ENCODE data around the gene UBLCP1.

UBLCP1 gene

DNA sequence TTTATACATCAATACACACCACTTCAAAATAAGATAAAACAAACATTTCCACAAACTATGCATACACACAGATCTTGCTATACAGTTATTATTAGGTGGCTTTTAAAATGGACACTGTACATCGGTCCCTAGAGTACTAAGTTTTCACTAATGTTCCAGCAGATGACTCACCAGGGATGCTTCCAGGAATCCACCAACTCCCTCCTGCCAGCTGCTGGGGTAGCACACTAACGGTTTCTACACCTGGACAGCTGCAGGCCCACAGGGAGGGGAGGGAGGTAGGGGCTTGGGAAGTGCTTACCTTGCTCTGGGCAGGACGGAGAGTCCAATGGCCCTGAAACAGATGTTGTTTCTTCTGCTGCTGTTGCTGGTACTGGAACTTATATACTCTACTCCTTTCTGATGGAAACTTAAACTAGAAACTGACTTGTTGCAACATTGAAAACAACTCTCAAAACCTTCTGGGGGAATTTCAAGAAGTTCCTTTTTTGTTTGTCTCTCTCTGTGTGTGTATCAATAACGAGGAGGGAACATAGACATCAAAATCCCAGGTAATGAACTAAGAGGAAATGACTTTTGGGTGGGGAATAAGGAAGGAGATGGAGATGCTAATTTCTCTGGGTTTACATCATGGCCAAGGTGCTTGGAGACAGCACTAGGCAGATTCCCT is 67.2 kb downstream of the UBLCP1 start, which contains the start of gene IL12B:
IL12B (minus strand) TSS at position 357 of the 670 bp plus-strand sequence. CDS start 3,705 bp downstream, outside the sequence.
- peak within 1 kb of the TSS; percentile 36 for H3K4me3 ChIP-seq (ENCODE audit: low read depth, low read length)
- in situ Hi-C loops (cut with HindIII; ENCODE audit: low sequenced_read_pairs) = no loop called here
- no peak for DNase-seq (ENCODE audit: low read depth)
- TF ChIP-seq, protein P1, sequence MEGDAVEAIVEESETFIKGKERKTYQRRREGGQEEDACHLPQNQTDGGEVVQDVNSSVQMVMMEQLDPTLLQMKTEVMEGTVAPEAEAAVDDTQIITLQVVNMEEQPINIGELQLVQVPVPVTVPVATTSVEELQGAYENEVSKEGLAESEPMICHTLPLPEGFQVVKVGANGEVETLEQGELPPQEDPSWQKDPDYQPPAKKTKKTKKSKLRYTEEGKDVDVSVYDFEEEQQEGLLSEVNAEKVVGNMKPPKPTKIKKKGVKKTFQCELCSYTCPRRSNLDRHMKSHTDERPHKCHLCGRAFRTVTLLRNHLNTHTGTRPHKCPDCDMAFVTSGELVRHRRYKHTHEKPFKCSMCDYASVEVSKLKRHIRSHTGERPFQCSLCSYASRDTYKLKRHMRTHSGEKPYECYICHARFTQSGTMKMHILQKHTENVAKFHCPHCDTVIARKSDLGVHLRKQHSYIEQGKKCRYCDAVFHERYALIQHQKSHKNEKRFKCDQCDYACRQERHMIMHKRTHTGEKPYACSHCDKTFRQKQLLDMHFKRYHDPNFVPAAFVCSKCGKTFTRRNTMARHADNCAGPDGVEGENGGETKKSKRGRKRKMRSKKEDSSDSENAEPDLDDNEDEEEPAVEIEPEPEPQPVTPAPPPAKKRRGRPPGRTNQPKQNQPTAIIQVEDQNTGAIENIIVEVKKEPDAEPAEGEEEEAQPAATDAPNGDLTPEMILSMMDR (IDR thresholded peaks at IDR 0.05; ENCODE audit: low read depth, low read length, missing control alignments) = no peak

DNA sequence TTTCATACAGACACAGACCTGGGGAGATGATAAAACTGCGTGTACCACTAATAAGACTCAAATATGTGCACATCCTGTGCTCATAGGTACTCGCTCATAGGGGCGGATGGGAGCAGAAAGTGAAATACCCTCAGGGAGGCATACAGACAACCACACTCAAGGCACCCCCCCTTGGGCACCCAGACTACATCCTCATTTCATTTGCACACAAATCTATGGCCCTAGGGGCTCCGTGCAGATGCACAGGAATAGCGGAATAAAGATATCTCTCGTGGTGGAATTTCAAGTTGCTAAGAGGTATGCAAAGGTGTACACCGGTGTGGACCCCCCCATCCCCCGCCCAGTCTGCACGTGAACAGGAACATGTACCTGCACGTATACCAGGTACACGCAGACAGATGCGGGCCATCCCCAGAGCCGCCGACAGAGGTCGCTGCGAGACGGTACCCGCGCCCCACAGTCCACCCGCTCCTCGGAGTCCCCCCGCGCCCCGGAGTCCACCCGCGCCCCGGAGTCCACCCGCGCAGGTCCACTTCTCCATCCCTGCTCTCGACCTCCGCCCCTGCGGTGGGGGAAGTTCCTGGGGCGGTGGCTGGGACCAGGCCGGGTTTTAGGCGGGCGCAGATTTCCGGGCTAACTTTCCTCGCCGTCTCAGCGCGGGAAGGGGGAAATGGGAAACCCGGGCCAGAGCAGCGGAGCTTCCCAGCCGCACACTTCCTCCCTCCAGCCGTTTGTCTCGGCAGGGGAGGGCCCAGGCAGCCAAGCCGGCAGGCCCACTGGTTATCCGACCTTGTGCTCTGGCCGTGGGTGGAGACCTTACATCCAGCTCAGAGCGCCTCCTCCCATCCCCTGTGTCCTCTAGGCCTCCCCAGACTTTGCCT is 68.2 kb downstream of the UBLCP1 start:
- in situ Hi-C loops (cut with HindIII; ENCODE audit: low sequenced_read_pairs) = no loop called here
- no peak for DNase-seq (ENCODE audit: low read depth)
- H3K4me3 ChIP-seq (ENCODE audit: low read depth, low read length) = peak overlapping the region; percentile 36
- TF ChIP-seq, protein P1 (IDR thresholded peaks at IDR 0.05; ENCODE audit: low read depth, low read length, missing control alignments) = peak; percentile 78

DNA sequence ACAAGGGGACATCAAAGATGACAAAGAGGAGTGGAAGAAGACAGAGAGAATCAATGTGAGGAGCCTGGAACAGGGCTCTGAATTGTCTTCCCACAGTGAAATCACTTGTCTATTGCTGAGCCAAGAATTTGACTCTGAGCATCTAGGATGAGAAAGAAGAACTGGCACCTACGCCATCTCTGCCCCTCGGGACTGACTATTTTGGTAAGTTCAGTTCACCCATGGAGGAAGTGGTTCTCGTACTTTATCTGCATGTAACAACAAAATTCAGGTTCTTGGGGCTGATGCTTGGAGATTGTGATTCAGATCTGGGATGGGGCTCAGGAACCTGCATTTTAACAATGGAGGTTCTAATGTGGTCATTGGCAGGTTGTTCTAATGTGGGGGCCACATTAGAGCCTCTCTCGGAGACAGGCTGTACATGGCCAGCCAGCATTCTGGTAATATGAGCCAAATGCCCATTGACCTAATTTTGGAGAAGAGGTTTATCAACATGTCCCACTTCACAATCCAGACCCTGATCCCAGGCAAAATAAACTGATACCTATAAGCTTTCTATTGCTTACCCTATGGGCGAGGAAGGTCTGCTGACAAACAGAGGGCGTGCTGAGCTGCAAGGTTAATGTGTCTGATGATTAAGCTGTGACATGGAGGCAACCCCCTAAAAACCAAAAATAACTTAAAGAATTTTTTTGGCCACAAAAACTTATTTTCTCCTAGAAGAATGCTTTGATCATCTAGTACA is 69.9 kb downstream of the UBLCP1 start:
- no peak overlapping the region for H3K4me3 ChIP-seq (ENCODE audit: low read depth, low read length)
- no peak for DNase-seq (ENCODE audit: low read depth)
- TF ChIP-seq, protein P1 (IDR thresholded peaks at IDR 0.05; ENCODE audit: low read depth, low read length, missing control alignments) = no peak
- in situ Hi-C loops (cut with HindIII; ENCODE audit: low sequenced_read_pairs) = no loop called here

DNA sequence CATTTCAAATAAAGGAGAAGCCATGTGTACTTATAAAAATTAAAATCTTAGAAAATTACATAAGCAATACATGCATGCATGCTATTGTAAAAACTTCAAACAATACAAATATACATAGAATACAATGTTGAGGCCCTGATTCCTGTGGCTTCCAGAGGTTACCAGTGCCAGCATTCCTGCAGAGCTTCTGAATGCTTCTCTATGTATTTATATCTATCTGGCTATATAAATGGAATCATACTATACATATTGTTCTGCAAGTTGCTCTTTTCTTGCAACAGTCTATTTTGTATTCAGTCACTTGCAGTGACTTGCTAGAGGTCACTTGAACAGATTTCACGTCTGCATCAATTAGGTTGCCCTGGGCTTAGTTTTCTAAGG is 70.4 kb downstream of the UBLCP1 start:
- DNase-seq (ENCODE audit: low read depth) = no peak
- TF ChIP-seq, protein P1 (IDR thresholded peaks at IDR 0.05; ENCODE audit: low read depth, low read length, missing control alignments) = no peak
- in situ Hi-C loops (cut with HindIII; ENCODE audit: low sequenced_read_pairs) = no loop called here
- H3K4me3 ChIP-seq (ENCODE audit: low read depth, low read length) = no peak overlapping the region
